Left cardiac atrium (tissue), 4 donors: ENCODE results near the gene PANX3. TPM values are rescaled to one million over a fixed set of nuclear protein-coding genes. Genes with fewer than 3 reads are reported as not detected.
"Not testable (repeated sequence)": the region's sequence is repeated elsewhere in the genome, so short reads cannot be mapped to it uniquely, and the experiment has no call there.

Experiments used
- ATAC-seq, 2 donors: fragments of 200-7000 bp; cut with Tn5 transposase; one replicate each; pipeline ENCODE4 v1.9.1; 2020; ENCODE audit warnings: mild to moderate bottlenecking in 2 of 2, moderate library complexity in 2 of 2
- DNase-seq: peaks from one replicate; pipeline ENCODE4 v3.0.0-alpha.2; 2020
- intact Hi-C, 2 donors: fragments of 100-400 bp; cut with DNase I; formaldehyde crosslinking; loops; one replicate each; pipeline versions ENCODE4 v1.14.1 to v1.15.1; 2022 to 2023
- long read RNA-seq: library from polyadenylated mRNA; unstranded; transcript quantifications from one replicate; pipeline ENCODE4 v2.0.0, GENCODE V29; 2021
- total RNA-seq, 2 donors: library from RNA; stranded (reverse); fragmentation: NEBNext Ultra II Directional; extraction: Animal tissue kit (Norgen Biotek cat#: 25700); gene quantifications; one replicate each; pipeline ENCODE4 v1.2.1, GENCODE V29; 2021
- donor health status: DM: no; HTN: yes; CAD: no.
- donor health status: DM: no; HTN: yes; CAD: no; lungs with severe emphysema.
- donor health status: DM: yes; HTN: yes; CAD: no.
- donor health status: Dilated cardiomyopathy.

Gene PANX3
- not detected for total RNA-seq
- long read RNA-seq = 0 reads

- DNase-seq (no peak), ATAC-seq (no peak)
- intact Hi-C loops = no loop called here
Measured at GRCh38 chr11:124611064-124611463, at the start of gene PANX3. PANX3 (plus strand) TSS chr11:124611428; CDS start chr11:124611557, 129 bp downstream.

GRCh38 chr11:124569697-124570096, 41.5 kb upstream of the PANX3 start, which contains the start of gene OR8A1:
OR8A1 (plus strand) TSS chr11:124569997; CDS start chr11:124570120, 123 bp downstream.
- ATAC-seq (no peak), DNase-seq (no peak)
- intact Hi-C loops = no loop called here

GRCh38 chr11:124570160-124570559, 41.1 kb upstream of the PANX3 start:
- intact Hi-C loops = no loop called here
- no peak for ATAC-seq
- no peak for DNase-seq

- peak in 1 of 2 donors; percentile 93 for ATAC-seq
- DNase-seq = peak; percentile 26
- intact Hi-C loops = no loop called here
Measured at GRCh38 chr11:124577716-124578427, 33.4 kb upstream of the PANX3 start.

GRCh38 chr11:124578761-124579160, 32.5 kb upstream of the PANX3 start:
- DNase-seq (no peak), ATAC-seq (peak in 1 of 2 donors; percentile 24)

GRCh38 chr11:124581817-124582216, 29.4 kb upstream of the PANX3 start:
- DNase-seq (no peak), ATAC-seq (no peak)
- intact Hi-C loops = loop anchor here (5.0 to 10.0 kb wide), 2 partner anchors 97 to 165 kb away; no protein-coding TSS in a partner anchor

More at GRCh38 chr11:124578761-124579160, 32.5 kb upstream of the PANX3 start:
- intact Hi-C loops = no loop called here

- intact Hi-C loops = loop anchor here (5.0 to 10.0 kb wide), 2 partner anchors 98 to 165 kb away; no protein-coding TSS in a partner anchor
- ATAC-seq (no peak), DNase-seq (no peak)
Measured at GRCh38 chr11:124582565-124582964, 28.7 kb upstream of the PANX3 start.

- ATAC-seq = no peak
- DNase-seq = no peak
- intact Hi-C loops = loop anchor here (5.0 to 10.0 kb wide), 2 partner anchors 99 to 166 kb away; no protein-coding TSS in a partner anchor
Measured at GRCh38 chr11:124583781-124584180, 27.4 kb upstream of the PANX3 start.

GRCh38 chr11:124584681-124585372, 26.4 kb upstream of the PANX3 start:
- ATAC-seq = no peak
- no peak for DNase-seq
- intact Hi-C loops = loop anchor here (5.0 to 10.0 kb wide), 2 partner anchors 100 to 168 kb away; no protein-coding TSS in a partner anchor

GRCh38 chr11:124586238-124586860, 24.9 kb upstream of the PANX3 start:
- intact Hi-C loops = loop anchor here in 1 of 2 donors (1.0 to 10.0 kb wide), 2 partner anchors 102 to 171 kb away; no protein-coding TSS in a partner anchor
- peak in 1 of 2 donors; percentile 53 for ATAC-seq
- peak; percentile 70 for DNase-seq

- intact Hi-C loops = no loop called here
- ATAC-seq = no peak
- DNase-seq = no peak
Measured at GRCh38 chr11:124591430-124591829, 19.8 kb upstream of the PANX3 start.

- ATAC-seq = no peak
- DNase-seq = no peak
- intact Hi-C loops = no loop called here
Measured at GRCh38 chr11:124592627-124593026, 18.6 kb upstream of the PANX3 start.

GRCh38 chr11:124595302-124595701, 15.9 kb upstream of the PANX3 start:
- no peak for ATAC-seq
- DNase-seq = no peak
- intact Hi-C loops = no loop called here

GRCh38 chr11:124597626-124598025, 13.6 kb upstream of the PANX3 start:
- intact Hi-C loops = no loop called here
- DNase-seq (no peak), ATAC-seq (no peak)

GRCh38 chr11:124600621-124601320, 10.5 kb upstream of the PANX3 start:
- no peak for DNase-seq
- intact Hi-C loops = no loop called here
- no peak for ATAC-seq

GRCh38 chr11:124602193-124602592, 9.0 kb upstream of the PANX3 start:
- ATAC-seq = no peak

GRCh38 chr11:124602723-124603122, 8.5 kb upstream of the PANX3 start:
- intact Hi-C loops, ATAC-seq: not testable (repeated sequence)

More at GRCh38 chr11:124602193-124602592, 9.0 kb upstream of the PANX3 start:
- intact Hi-C loops = no loop called here
- DNase-seq = no peak

GRCh38 chr11:124605719-124606118, 5.5 kb upstream of the PANX3 start:
- peak in 1 of 2 donors; percentile 23 for ATAC-seq
- no peak for DNase-seq
- intact Hi-C loops = no loop called here

More at GRCh38 chr11:124602723-124603122, 8.5 kb upstream of the PANX3 start:
- DNase-seq = not testable (repeated sequence)

- DNase-seq = no peak
- ATAC-seq = no peak
- intact Hi-C loops = no loop called here
Measured at GRCh38 chr11:124608147-124608546, 3.1 kb upstream of the PANX3 start.
